Measurements from ENCODE around the gene CAPZB.

- TF ChIP-seq CTCF (conservative IDR thresholded peaks at IDR 0.05 in 1 of 2, IDR thresholded peaks at IDR 0.05 in 1 of 2; ENCODE audit: extremely low read depth in 1 of 2, insufficient read depth in 1 of 2, low read depth in 1 of 2, low read length in 2 of 2) (no peak), EZH2 (IDR thresholded peaks at IDR 0.05; ENCODE audit: borderline replicate concordance, low read length) (no peak)
Observed at GRCh38 chr1:19483261-19483660, 2.1 kb downstream of the CAPZB start.

Data from mammary epithelial cell (primary cell).